HG03060 (cell line): ENCODE data around the gene NGFR.
"Not testable (repeated sequence)": the region's sequence is repeated elsewhere in the genome, so short reads cannot be mapped to it uniquely, and the experiment has no call there.

Source experiments
- ATAC-seq: cut with Tn5 transposase; IDR thresholded peaks from one replicate; pipeline ENCODE4 v1.9.1; 2021; ENCODE audit warnings: low read depth, moderate number of reproducible peaks; ENCODE audit not compliant: unreplicated experiment

The NGFR gene

DNA sequence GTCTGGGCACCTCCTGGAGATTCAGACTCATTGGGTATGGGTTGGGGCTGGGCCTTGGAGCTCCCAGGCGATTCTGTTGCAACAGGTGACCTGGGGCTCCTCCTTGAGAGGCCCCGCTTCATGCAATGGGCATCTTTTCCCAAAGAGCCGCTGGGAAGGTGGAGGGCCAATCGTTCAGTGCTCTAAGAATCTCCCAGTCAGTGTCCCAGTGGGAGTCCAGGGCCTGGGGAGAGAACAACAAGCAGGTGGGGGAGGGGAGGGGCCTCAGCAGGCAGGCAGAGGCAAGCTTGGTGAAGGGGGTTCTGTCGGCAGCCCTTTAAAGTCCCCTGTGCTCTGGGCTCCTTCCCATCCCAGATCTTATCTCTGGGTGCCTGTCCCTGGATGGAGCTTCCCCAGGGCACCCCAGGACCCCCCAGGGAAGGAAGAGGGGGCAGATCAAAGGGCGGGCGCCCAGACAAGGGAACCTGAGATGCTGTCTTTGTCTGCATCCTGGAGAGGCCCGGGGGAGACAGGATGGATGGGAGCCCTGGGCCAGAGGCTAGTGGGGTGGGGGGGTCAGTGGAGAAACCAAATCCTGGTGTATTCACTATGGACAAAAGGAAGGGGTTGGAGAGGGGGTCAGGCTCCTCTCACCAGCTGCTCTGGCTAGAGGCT is 50.0 kb downstream of the NGFR start:
- ATAC-seq: no peak

GRCh38 chr17:49545806-49546545 is 50.9 kb downstream of the NGFR start:
- ATAC-seq: no peak

DNA sequence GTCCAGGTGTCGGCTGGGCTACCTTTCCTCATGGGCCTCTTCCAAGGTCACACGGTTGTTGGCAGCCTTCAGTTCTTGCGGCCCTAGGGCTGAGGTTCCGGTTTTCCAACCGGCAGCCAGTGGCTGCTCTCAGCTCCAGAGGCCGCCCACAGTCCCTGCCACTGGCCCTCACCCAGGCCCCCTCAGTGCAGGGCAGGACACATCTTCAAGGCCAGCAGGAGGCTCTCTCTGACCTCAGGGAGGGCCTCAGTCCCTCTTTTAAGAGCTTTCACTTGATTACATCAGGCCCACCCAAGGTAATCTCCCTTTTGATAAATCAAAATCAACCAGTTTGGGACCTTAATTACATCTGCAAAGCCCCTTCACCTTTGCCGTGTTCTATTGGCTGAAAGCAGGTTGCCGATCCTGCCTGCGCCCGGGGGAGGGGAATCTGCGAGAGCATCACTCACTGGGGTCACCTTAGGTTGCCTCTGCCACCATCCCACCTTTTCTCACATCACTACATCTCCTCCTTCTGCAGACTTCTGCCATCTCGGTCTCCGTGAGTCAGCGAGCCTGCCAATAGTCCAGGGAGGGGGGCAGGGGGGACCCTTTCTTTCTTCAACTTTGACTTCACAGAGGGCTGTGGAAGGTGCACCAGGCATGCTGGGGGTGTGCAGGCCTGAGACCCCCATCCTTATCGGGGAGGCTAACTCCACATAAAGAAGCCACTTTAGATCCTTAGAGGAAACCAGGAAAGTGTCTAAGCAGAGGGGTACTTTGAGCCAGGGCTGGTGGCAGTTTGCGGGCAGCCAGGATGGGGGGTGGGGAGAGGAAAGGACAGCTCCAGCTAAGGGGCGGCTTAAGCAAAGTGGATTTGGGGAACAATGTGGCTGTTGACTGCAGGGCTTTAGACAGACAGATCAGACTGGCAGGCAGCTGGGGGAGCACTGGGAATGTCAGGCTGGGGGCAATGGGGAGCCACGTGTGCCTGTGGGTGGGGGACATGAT is 51.7 kb downstream of the NGFR start:
- ATAC-seq: no peak

DNA sequence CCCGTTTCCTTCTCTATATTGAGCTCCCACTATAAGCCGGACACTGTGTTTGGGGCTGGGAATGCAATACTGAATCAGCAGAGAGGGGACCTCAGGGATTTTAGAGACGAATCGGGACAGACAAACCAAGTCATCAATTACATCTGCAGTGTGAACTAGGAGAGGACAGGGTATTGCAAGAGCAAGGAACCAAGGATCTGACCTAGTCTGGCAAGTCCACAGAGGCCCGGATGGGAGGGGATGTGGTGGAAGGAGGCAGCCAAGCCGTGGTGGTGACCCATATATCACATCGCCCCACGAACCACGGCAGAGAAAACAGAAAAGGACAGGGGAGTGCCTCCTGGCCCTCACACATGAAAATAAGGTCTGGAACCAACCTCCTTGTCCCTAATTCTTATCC is 52.5 kb downstream of the NGFR start:
- ATAC-seq: no peak

- ATAC-seq: no peak
Observed at GRCh38 chr17:49548051-49548505, 53.0 kb downstream of the NGFR start.

DNA sequence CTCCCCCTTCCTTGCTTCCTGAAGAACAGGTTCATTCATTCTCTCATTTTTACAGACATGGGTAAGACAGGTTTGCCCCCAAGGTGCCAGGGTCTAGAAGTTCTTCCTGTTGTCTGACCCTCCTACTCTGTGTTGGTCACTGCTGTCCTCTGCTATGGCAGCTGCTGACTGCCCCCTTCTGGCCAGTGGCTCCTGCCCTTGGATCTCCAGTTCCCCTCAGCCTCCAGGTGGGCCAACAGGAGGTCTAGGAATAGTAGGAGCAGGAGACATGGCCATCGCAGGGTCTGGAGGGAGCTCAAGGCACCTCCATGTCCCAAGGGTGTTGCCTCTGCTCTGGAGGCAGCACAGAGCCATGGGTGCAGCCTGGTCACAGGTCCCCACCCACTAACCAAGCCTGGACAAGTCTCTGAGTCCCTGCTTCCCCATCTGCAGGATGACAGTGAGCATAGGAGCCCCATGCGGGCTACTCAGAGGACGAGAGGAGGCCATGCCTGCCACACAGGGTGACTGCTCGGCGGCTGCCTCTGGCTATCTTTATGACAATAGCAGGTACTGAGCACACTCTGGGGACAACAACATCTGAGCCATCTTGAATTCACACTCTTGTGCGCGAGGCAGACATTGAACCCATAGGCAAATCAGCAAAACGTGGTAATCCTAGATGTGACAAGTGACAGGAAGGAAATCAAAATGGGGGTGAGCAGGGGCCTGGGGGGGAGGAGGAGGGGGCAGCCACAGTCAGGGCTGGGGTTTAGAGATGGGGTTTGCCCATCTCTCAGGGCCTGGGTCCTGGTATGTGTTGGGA is 53.6 kb downstream of the NGFR start:
- ATAC-seq: no peak

DNA sequence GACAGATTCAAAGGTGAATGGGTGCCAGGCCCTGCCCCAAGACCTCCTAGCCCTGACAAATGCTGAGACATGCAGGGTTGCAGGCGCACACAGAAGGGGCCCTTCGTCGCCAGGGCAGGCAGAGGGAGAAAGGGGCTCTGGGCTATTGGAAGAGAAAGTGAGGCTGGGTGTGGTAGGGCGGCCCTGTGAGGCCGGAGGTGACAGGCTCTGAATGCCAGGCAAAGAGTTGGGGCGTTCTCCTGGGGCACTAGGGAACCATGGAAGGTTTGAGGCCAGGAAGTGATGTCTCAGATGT is 54.2 kb downstream of the NGFR start:
- no peak for ATAC-seq

DNA sequence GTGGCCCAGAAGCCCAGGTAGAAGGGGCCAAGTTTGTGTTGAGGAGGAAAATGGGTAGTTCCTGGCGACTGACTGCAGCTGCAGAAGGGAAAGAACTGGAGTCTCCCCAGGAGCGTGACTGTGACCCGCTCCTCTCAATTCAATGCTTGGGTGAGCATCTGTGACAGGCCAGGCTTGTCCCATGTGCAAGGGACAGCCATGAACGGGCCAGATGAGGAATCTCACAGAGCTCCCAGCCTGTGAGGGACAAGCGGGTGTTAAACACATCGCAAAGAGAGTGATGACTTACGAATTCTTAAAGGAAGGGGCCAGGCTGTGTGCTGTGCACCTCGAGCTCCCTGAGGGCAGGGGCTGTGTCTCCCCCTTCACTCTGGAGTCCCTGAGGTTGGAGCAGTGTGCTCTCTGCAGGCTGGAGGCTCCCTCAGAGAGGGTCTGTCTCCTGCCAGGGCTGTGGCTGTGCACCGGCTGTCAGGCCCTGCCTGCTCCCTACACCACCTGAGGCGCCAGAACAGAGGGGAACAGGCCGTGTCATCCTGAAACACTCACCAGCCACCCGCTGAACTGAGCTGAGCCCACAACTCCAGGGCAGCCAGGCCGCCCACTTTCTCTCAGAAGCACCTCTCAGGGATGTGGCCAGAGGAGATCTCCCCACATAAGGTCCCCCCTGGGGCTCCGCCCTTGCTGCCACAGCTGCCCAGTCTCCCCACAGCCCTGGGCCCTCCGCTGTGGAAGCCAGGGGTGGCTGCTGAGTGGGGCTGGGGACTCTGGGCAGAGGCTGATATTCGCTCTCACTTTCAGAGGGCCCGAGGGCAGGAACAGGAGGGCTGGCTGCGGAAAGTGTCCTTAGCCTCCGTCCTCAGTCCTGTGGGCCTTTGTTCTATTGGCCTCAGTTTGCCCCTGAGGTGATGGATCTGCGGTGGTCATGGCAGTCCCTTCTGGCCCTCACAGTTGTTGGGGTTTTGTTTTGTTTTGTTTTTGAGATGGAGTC is 54.9 kb downstream of the NGFR start:
- no peak for ATAC-seq

DNA sequence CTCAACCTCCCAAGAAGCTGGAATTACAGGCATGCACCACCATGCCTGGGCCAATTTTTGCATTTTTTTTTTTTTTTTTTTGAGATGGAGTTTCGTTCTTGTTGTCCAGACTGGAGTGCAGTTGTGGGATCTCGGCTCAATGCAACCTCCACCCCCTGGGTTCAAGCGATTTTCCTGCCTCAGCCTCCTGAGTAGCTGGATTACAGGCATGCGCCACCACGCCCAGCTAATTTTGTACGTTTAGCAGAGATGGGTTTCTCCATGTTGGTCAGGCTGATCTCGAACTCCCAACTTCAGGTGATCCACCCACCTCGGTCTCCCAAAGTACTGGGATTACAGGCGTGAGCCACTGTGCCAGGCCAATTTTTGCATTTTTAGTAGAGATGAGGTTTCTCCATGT is 55.7 kb downstream of the NGFR start:
- not testable (repeated sequence) for ATAC-seq

DNA sequence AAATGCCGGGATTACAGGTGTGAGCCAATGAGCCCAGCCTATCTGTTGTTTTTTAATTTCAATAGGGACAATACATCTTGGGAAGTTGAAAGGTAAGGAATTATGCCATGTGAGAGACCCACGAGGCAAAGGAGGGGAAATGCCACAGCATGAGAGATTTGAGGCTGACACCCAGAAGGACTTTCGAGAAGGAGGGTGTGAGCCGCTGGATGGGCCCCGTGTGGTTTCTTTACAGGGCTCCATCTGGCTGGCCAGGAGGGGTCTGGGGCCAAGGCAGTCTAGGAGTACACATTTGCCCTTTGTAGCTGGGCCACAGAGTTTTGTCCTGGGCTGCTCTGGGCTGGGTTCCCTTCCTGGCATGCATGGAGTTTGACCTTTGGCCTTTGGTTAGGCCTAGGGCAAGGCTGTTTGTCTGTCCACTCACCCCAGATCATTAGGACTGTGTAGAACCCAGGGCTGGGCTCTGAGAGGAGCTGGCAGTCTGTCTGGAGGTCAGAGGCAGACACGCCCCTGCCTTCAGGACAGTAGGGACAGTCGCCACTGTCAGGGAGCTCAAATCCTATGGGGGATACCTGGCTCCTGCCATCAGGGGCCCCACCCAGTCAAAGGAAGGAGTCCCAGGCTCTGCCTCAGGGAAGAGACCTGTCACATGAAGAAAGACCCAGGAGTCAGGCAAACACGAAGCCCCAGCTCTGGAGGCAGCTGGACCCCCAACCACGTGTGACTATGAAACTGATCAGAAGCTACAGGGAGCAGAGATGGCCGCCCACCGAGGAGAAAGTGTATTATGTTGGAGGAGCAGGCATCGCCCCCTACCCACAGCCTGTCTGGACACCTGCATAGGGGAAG is 56.4 kb downstream of the NGFR start:
- ATAC-seq: no peak

- no peak for ATAC-seq
Observed at GRCh38 chr17:49552070-49552751, 57.1 kb downstream of the NGFR start.

- ATAC-seq: no peak
Observed at GRCh38 chr17:49553676-49554335, 58.7 kb downstream of the NGFR start.

GRCh38 chr17:49554694-49555494 is 59.8 kb downstream of the NGFR start:
- ATAC-seq: no peak

GRCh38 chr17:49555495-49556222 is 60.6 kb downstream of the NGFR start:
- no peak for ATAC-seq

- ATAC-seq: no peak
Observed at GRCh38 chr17:49556223-49556943, 61.3 kb downstream of the NGFR start.
